HepG2 (cell line): ENCODE measurements around the gene PAQR6. TPM values are rescaled to one million over a fixed set of nuclear protein-coding genes. Genes with fewer than 3 reads are reported as not detected.

Experiments used
- ISL2 ChIP-seq: sonication (generic); formaldehyde crosslinking; IDR thresholded peaks from 2 replicates; pipeline ENCODE4 v1.5.0; 2020; ENCODE audit warnings: missing genetic modification reagents
- KLF6 ChIP-seq: IDR thresholded peaks from 2 replicates; pipeline ENCODE4 v1.8.0; 2016; ENCODE audit warnings: missing biosample characterization, missing genetic modification reagents
- NCOA2 ChIP-seq: sonication (generic); formaldehyde crosslinking; IDR thresholded peaks from 2 replicates; pipeline ENCODE4 v1.8.0; 2022; ENCODE audit warnings: inconsistent platforms
- NCOR1 ChIP-seq: fragments of 200-600 bp; sonication (generic); IDR thresholded peaks from 2 replicates; pipeline ENCODE4 v1.7.0; 2017; ENCODE audit warnings: antibody characterized with exemption, low read length, borderline replicate concordance
- NR2F6 ChIP-seq, 2 experiments: IDR thresholded peaks; 2 replicates each; pipeline ENCODE4 v1.6.1; 2016; ENCODE audit warnings: antibody characterized with exemption in 1 of 2, mild to moderate bottlenecking in 1 of 2
- NRL ChIP-seq: sonication (generic); formaldehyde crosslinking; IDR thresholded peaks from 2 replicates; pipeline ENCODE4 v1.5.0; 2020; ENCODE audit warnings: missing genetic modification reagents, mild to moderate bottlenecking, moderate library complexity, borderline replicate concordance
- RFXAP ChIP-seq: sonication (generic); formaldehyde crosslinking; IDR thresholded peaks from 2 replicates; pipeline ENCODE4 v1.4.0; 2020; ENCODE audit warnings: missing genetic modification reagents, borderline replicate concordance
- SALL2 ChIP-seq: sonication (generic); formaldehyde crosslinking; IDR thresholded peaks from 2 replicates; pipeline ENCODE4 v1.8.1; 2023; ENCODE audit warnings: mild to moderate bottlenecking, missing genetic modification reagents, inconsistent platforms
- ZKSCAN5 ChIP-seq: sonication (generic); formaldehyde crosslinking; IDR thresholded peaks from 2 replicates; pipeline ENCODE4 v1.5.1; 2020; ENCODE audit warnings: mild to moderate bottlenecking, missing genetic modification reagents
- ZNF10 ChIP-seq: sonication (generic); formaldehyde crosslinking; IDR thresholded peaks from 2 replicates; pipeline ENCODE4 v1.4.0; 2020; ENCODE audit warnings: mild to moderate bottlenecking, low read depth, missing genetic modification reagents, borderline replicate concordance
- ZNF101 ChIP-seq: sonication (generic); formaldehyde crosslinking; IDR thresholded peaks from 2 replicates; pipeline ENCODE4 v1.4.0; 2020; ENCODE audit warnings: mild to moderate bottlenecking, low read depth, missing genetic modification reagents, borderline replicate concordance
- ZNF124 ChIP-seq: sonication (generic); formaldehyde crosslinking; IDR thresholded peaks from 2 replicates; pipeline ENCODE4 v1.4.0; 2020; ENCODE audit warnings: missing genetic modification reagents
- ZNF24 ChIP-seq: fragments of 450-650 bp; IDR thresholded peaks from 2 replicates; pipeline ENCODE4 v1.6.1; 2017; ENCODE audit warnings: antibody characterized with exemption, mild to moderate bottlenecking
- ZNF251 ChIP-seq: sonication (generic); formaldehyde crosslinking; IDR thresholded peaks from 2 replicates; pipeline ENCODE4 v1.9.0; 2021; ENCODE audit warnings: mild to moderate bottlenecking, missing genetic modification reagents
- ZNF589 ChIP-seq: sonication (generic); formaldehyde crosslinking; conservative IDR thresholded peaks from 2 replicates; pipeline ENCODE4 v1.8.0; 2022; ENCODE audit warnings: mild to moderate bottlenecking, moderate library complexity, missing genetic modification reagents
- ZNF598 ChIP-seq: sonication (generic); formaldehyde crosslinking; IDR thresholded peaks from 2 replicates; pipeline ENCODE4 v1.5.1; 2020; ENCODE audit warnings: mild to moderate bottlenecking, missing genetic modification reagents, borderline replicate concordance
- ZZZ3 ChIP-seq: sonication (generic); formaldehyde crosslinking; IDR thresholded peaks from 2 replicates; pipeline ENCODE4 v1.4.0; 2020; ENCODE audit warnings: missing genetic modification reagents, mild to moderate bottlenecking, borderline replicate concordance
- polyA plus RNA-seq, 8 experiments: library from polyadenylated mRNA; depleted of rRNA in 3 of 8; stranded (reverse) in 7 of 8; unstranded in 1 of 8; fragments of >200 nt; fragmentation: Illumina TruSeq in 4 of 8; extraction: Trizol in 4 of 8; gene quantifications; 2 replicates each; pipeline versions ENCODE4 v1.2.1 to v1.2.3, GENCODE V29; 2011 to 2016; ENCODE audit warnings: low read depth in 4 of 8, missing spikeins in 1 of 8, mixed read lengths in 1 of 8; ENCODE audit not compliant: insufficient read depth in 1 of 8
- total RNA-seq, 5 experiments: library from RNA; depleted of rRNA; stranded (reverse); fragments of >200 nt; fragmentation: Illumina TruSeq; extraction: Trizol; gene quantifications; 2 replicates each; pipeline ENCODE4 v1.2.3, GENCODE V29; 2016; ENCODE audit warnings: low read depth in 1 of 5
- TF ChIP-seq, protein P1 (sequence below): IDR thresholded peaks from 2 replicates; pipeline ENCODE4 v1.6.1; 2016
- TF ChIP-seq, protein P2 (sequence below): sonication (generic); formaldehyde crosslinking; IDR thresholded peaks from 2 replicates; pipeline ENCODE4 v1.8.1; 2023; ENCODE audit warnings: mild to moderate bottlenecking, inconsistent platforms, moderate library complexity, missing genetic modification reagents, borderline replicate concordance
- TF ChIP-seq, protein P3 (sequence below): sonication (generic); formaldehyde crosslinking; IDR thresholded peaks from 2 replicates; pipeline ENCODE4 v1.4.0; 2020; ENCODE audit warnings: missing genetic modification reagents
- TF ChIP-seq, protein P4 (sequence below): sonication (generic); formaldehyde crosslinking; IDR thresholded peaks from 2 replicates; pipeline ENCODE4 v1.8.1; 2023; ENCODE audit warnings: mild to moderate bottlenecking, missing genetic modification reagents
- TF ChIP-seq, protein P5 (sequence below): sonication (generic); formaldehyde crosslinking; IDR thresholded peaks from 2 replicates; pipeline ENCODE4 v1.5.0; 2020; ENCODE audit warnings: missing genetic modification reagents, mild to moderate bottlenecking, borderline replicate concordance

PAQR6 gene
- total and polyA plus RNA-seq, 2 of the 13 experiments (the other 11 are each of a cell fraction or from before 2014, with no cell fraction given), result 0.82 to 1.4 TPM

DNA sequence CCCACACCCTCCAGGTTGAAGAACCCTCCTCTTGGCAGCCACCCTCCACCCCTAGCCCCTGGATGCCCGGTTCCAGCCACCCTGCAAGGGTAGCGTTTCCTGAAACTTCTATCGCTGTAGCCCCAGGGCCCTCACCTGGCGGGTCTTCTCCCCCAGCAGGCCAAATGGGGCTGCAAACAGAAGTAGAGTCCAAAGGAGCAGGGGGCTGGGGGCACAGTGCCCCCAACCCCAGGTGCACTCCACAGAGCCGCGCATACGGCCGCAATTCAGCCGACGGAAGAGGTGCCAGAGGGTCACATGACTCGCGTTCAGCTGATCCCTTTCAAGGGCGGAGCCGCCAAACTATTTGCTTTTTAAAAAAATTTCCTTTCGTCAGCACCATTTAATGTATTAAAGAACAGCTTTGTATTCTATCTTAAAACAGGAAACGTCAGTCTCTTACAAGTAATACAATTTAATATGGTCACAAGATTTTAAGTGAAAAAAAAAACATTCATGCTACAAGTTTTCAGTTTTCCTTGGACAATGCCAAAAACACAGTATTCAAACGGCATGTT lies 47.6 kb upstream of the PAQR6 start, which contains the start of gene GLMP (continued):
- TF ChIP-seq RFXAP (CRISPR knock-in tag) (no peak), KLF6 (CRISPR knock-in tag) (no peak), SALL2 (CRISPR knock-in tag) (no peak), ZNF24 (no peak), NCOA2 (no peak), ZNF124 (CRISPR knock-in tag) (no peak), ZZZ3 (CRISPR knock-in tag) (no peak), ZNF10 (no peak), ISL2 (CRISPR knock-in tag) (no peak), ZNF598 (CRISPR knock-in tag) (no peak), NR2F6 (IDR thresholded peaks at IDR 0.05) (no peak), NR2F6 (CRISPR knock-in tag; IDR thresholded peaks at IDR 0.05) (no peak), ZKSCAN5 (no peak), ZNF101 (CRISPR knock-in tag) (no peak), NRL (CRISPR knock-in tag) (no peak), ZNF589 (CRISPR knock-in tag) (no peak), NCOR1 (no peak), ZNF251 (no peak)
- TF ChIP-seq, protein P1, sequence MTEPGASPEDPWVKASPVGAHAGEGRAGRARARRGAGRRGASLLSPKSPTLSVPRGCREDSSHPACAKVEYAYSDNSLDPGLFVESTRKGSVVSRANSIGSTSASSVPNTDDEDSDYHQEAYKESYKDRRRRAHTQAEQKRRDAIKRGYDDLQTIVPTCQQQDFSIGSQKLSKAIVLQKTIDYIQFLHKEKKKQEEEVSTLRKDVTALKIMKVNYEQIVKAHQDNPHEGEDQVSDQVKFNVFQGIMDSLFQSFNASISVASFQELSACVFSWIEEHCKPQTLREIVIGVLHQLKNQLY (CRISPR knock-in tag), result no peak
- TF ChIP-seq, protein P2, sequence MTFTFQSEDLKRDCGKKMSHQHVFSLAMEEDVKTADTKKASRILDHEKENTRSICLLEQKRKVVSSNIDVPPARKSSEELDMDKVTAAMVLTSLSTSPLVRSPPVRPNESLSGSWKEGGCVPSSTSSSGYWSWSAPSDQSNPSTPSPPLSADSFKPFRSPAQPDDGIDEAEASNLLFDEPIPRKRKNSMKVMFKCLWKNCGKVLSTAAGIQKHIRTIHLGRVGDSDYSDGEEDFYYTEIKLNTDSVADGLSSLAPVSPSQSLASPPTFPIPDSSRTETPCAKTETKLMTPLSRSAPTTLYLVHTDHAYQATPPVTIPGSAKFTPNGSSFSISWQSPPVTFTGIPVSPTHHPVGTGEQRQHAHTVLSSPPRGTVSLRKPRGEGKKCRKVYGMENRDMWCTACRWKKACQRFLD (CRISPR knock-in tag), result peak; percentile 39; the same call in 1 of the 2 replicates
- TF ChIP-seq, protein P3, sequence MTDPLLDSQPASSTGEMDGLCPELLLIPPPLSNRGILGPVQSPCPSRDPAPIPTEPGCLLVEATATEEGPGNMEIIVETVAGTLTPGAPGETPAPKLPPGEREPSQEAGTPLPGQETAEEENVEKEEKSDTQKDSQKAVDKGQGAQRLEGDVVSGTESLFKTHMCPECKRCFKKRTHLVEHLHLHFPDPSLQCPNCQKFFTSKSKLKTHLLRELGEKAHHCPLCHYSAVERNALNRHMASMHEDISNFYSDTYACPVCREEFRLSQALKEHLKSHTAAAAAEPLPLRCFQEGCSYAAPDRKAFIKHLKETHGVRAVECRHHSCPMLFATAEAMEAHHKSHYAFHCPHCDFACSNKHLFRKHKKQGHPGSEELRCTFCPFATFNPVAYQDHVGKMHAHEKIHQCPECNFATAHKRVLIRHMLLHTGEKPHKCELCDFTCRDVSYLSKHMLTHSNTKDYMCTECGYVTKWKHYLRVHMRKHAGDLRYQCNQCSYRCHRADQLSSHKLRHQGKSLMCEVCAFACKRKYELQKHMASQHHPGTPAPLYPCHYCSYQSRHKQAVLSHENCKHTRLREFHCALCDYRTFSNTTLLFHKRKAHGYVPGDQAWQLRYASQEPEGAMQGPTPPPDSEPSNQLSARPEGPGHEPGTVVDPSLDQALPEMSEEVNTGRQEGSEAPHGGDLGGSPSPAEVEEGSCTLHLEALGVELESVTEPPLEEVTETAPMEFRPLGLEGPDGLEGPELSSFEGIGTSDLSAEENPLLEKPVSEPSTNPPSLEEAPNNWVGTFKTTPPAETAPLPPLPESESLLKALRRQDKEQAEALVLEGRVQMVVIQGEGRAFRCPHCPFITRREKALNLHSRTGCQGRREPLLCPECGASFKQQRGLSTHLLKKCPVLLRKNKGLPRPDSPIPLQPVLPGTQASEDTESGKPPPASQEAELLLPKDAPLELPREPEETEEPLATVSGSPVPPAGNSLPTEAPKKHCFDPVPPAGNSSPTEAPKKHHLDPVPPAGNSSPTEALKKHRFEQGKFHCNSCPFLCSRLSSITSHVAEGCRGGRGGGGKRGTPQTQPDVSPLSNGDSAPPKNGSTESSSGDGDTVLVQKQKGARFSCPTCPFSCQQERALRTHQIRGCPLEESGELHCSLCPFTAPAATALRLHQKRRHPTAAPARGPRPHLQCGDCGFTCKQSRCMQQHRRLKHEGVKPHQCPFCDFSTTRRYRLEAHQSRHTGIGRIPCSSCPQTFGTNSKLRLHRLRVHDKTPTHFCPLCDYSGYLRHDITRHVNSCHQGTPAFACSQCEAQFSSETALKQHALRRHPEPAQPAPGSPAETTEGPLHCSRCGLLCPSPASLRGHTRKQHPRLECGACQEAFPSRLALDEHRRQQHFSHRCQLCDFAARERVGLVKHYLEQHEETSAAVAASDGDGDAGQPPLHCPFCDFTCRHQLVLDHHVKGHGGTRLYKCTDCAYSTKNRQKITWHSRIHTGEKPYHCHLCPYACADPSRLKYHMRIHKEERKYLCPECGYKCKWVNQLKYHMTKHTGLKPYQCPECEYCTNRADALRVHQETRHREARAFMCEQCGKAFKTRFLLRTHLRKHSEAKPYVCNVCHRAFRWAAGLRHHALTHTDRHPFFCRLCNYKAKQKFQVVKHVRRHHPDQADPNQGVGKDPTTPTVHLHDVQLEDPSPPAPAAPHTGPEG (CRISPR knock-in tag), result no peak
- TF ChIP-seq, protein P4, sequence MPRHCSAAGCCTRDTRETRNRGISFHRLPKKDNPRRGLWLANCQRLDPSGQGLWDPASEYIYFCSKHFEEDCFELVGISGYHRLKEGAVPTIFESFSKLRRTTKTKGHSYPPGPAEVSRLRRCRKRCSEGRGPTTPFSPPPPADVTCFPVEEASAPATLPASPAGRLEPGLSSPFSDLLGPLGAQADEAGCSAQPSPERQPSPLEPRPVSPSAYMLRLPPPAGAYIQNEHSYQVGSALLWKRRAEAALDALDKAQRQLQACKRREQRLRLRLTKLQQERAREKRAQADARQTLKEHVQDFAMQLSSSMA (CRISPR knock-in tag), result no peak
- TF ChIP-seq, protein P5, sequence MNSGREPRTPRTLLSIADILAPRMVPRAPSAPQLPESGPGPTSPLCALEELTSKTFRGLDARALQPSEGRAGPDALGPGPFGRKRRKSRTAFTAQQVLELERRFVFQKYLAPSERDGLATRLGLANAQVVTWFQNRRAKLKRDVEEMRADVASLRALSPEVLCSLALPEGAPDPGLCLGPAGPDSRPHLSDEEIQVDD (CRISPR knock-in tag), result no peak
